Neural progenitor cell (in vitro differentiated cells): ENCODE measurements around the gene PLIN4. TPM values are rescaled to one million over a fixed set of nuclear protein-coding genes. Genes with fewer than 3 reads are reported as not detected.
A peak's percentile ranks its signal among the peaks of the same experiment; 100 is the strongest.

Experiments
- DNase-seq: peaks from one replicate; pipeline ENCODE4 v3.0.0-alpha.2; 2016; ENCODE audit warnings: low spot score
- H2AFZ ChIP-seq: fragments of 200-600 bp; sonication (generic); replicated peaks from 2 replicates; pipeline ENCODE4 v1.6.1; 2016; ENCODE audit warnings: antibody characterized with exemption
- H3F3A ChIP-seq: fragments of 200-600 bp; sonication (generic); 2 replicates; pipeline ENCODE4 v1.6.1; 2016; ENCODE audit warnings: antibody characterized with exemption, low read depth
- H3K27ac ChIP-seq: fragments of 200-600 bp; sonication (generic); 2 replicates; pipeline ENCODE4 v1.5.1; 2016; ENCODE audit warnings: mild to moderate bottlenecking
- H3K27me3 ChIP-seq: fragments of 200-600 bp; sonication (generic); 2 replicates; pipeline ENCODE4 v1.6.1; 2016; ENCODE audit warnings: mild to moderate bottlenecking, moderate library complexity
- H3K36me3 ChIP-seq: fragments of 200-600 bp; sonication (generic); 2 replicates; pipeline ENCODE4 v1.5.1; 2016
- H3K4me1 ChIP-seq: fragments of 200-600 bp; sonication (generic); 2 replicates; pipeline ENCODE4 v1.6.1; 2016; ENCODE audit warnings: mixed run types
- H3K4me2 ChIP-seq: fragments of 200-600 bp; sonication (generic); 2 replicates; pipeline ENCODE4 v1.6.1; 2016
- H3K4me3 ChIP-seq: fragments of 200-600 bp; sonication (generic); 2 replicates; pipeline ENCODE4 v1.5.1; 2016
- H3K79me2 ChIP-seq: fragments of 200-600 bp; sonication (generic); 2 replicates; pipeline ENCODE4 v1.6.1; 2016; ENCODE audit warnings: low read depth
- H3K9ac ChIP-seq: fragments of 200-600 bp; sonication (generic); 2 replicates; pipeline ENCODE4 v1.6.1; 2016
- H3K9me3 ChIP-seq: fragments of 200-600 bp; sonication (generic); 2 replicates; pipeline ENCODE4 v1.5.1; 2016; ENCODE audit warnings: low read depth
- H4K20me1 ChIP-seq: fragments of 200-600 bp; sonication (generic); 2 replicates; pipeline ENCODE4 v1.6.1; 2016; ENCODE audit warnings: low read depth
- H3K27ac Mint-ChIP-seq: 3 replicates; pipeline ENCODE4 v1.8.0; 2021; ENCODE audit warnings: mixed read lengths
- H3K27me3 Mint-ChIP-seq: 2 replicates; pipeline ENCODE4 v1.8.0; 2022; ENCODE audit warnings: low read depth, mild to moderate bottlenecking, inconsistent platforms, moderate library complexity, mixed read lengths; ENCODE audit not compliant: insufficient read depth
- H3K36me3 Mint-ChIP-seq: 3 replicates; pipeline ENCODE4 v1.8.0; 2021; ENCODE audit warnings: mixed read lengths
- H3K4me1 Mint-ChIP-seq: 3 replicates; pipeline ENCODE4 v1.8.0; 2021; ENCODE audit warnings: mixed read lengths
- H3K4me3 Mint-ChIP-seq: 3 replicates; pipeline ENCODE4 v1.8.0; 2021; ENCODE audit warnings: mild to moderate bottlenecking, moderate library complexity, mixed read lengths
- H3K9me3 Mint-ChIP-seq: 3 replicates; pipeline ENCODE4 v1.8.0; 2020; ENCODE audit warnings: mixed read lengths
- EZH2 ChIP-seq: fragments of 200-600 bp; sonication (generic); IDR thresholded peaks from 2 replicates; pipeline ENCODE4 v1.6.1; 2017; ENCODE audit warnings: antibody characterized with exemption, mild to moderate bottlenecking, moderate library complexity
- EZH2phosphoT487 ChIP-seq: fragments of 200-600 bp; sonication (generic); IDR thresholded peaks from 2 replicates; pipeline ENCODE4 v1.6.1; 2017; ENCODE audit warnings: antibody characterized with exemption
- total RNA-seq: library from RNA; depleted of rRNA; stranded (reverse); fragments of >200 nt; gene quantifications from 2 replicates; pipeline ENCODE4 v1.2.3, GENCODE V29; 2015; ENCODE audit warnings: low replicate concordance
- TF ChIP-seq, protein P1 (sequence below): fragments of 200-600 bp; sonication (generic); IDR thresholded peaks from 2 replicates; pipeline ENCODE4 v1.5.1; 2017; ENCODE audit warnings: antibody characterized with exemption, mild to moderate bottlenecking

PLIN4 gene
- total RNA-seq, 1 donor from 2014 or later: not detected

DNA sequence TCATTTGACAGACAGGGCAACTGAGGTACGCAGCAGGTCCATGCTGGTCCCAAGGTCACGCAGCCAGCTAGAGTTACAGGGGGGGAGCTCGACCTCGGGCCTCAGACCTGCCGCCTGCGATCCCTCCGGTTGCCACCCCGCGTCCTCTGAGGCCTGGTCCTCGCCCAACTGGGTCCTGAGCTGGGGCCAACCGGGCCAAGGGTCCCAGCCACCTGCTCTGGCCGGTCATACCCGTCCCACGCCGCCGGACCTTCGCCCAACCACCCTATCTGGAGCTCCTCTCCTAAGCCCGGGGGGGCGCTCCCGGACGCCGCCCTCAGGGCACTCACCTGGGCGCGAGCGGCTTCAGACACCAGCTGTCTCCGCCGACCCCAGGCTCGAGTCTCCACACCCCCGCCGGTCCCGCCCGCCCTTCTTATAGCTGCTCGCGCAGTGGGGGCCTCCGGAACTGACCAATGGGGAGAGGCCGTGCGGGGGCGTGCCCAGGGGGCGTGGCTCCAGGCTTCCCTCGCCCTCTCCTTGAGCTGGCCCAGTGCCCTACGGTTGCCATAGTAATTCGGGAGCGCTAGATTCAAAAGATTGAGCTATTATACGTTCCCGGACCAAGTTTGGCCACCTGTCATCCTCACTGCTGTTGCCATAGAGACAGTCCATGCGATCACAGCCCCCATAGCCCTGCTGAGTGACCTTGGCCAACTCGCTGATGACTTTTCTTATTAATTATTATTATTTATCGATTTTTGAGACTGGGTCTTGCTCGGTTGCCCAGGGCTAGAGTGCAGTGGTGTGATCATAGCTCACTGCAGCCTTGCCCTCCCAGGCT is 16.8 kb upstream of the PLIN4 start, which contains the start of gene PLIN5:
Gene PLIN5, minus strand, starts transcription at position 389 of the 823 bp plus-strand sequence. CDS start 1,150 bp downstream, outside the sequence.
- no peaks in the 10 kb centered on the region for H3K36me3 ChIP-seq
- H3K9ac ChIP-seq: no peak within 1 kb of the TSS
- H2AFZ ChIP-seq: no peak within 1 kb of the TSS
- DNase-seq: peak; percentile 95
- peaks cover 15% of the 10 kb centered on the region for H3K4me1 Mint-ChIP-seq
- peak within 1 kb of the TSS; percentile 79 for H3K4me2 ChIP-seq
- peaks cover 7% of the 10 kb centered on the region for H3K4me1 ChIP-seq
- peaks cover 6% of the 10 kb centered on the region for H4K20me1 ChIP-seq
- H3K4me3 ChIP-seq: peak within 1 kb of the TSS; percentile 44
- peaks cover 11% of the 10 kb centered on the region for H3K27me3 Mint-ChIP-seq
- peak within 1 kb of the TSS; percentile 76 for H3K4me3 Mint-ChIP-seq
- no peak for TF ChIP-seq EZH2
- TF ChIP-seq, protein P1, sequence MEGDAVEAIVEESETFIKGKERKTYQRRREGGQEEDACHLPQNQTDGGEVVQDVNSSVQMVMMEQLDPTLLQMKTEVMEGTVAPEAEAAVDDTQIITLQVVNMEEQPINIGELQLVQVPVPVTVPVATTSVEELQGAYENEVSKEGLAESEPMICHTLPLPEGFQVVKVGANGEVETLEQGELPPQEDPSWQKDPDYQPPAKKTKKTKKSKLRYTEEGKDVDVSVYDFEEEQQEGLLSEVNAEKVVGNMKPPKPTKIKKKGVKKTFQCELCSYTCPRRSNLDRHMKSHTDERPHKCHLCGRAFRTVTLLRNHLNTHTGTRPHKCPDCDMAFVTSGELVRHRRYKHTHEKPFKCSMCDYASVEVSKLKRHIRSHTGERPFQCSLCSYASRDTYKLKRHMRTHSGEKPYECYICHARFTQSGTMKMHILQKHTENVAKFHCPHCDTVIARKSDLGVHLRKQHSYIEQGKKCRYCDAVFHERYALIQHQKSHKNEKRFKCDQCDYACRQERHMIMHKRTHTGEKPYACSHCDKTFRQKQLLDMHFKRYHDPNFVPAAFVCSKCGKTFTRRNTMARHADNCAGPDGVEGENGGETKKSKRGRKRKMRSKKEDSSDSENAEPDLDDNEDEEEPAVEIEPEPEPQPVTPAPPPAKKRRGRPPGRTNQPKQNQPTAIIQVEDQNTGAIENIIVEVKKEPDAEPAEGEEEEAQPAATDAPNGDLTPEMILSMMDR: peak; percentile 9
- peaks cover 38% of the 10 kb centered on the region for H3K27me3 ChIP-seq
- H3K27ac ChIP-seq: no peak within 1 kb of the TSS
- H3K79me2 ChIP-seq: no peaks in the 10 kb centered on the region
- H3K36me3 Mint-ChIP-seq: no peaks in the 10 kb centered on the region
- no peaks in the 10 kb centered on the region for H3K9me3 Mint-ChIP-seq
- H3K9me3 ChIP-seq: no peaks in the 10 kb centered on the region
- no peaks in the 10 kb centered on the region for H3F3A ChIP-seq
- H3K27ac Mint-ChIP-seq: peak within 1 kb of the TSS; percentile 32

DNA sequence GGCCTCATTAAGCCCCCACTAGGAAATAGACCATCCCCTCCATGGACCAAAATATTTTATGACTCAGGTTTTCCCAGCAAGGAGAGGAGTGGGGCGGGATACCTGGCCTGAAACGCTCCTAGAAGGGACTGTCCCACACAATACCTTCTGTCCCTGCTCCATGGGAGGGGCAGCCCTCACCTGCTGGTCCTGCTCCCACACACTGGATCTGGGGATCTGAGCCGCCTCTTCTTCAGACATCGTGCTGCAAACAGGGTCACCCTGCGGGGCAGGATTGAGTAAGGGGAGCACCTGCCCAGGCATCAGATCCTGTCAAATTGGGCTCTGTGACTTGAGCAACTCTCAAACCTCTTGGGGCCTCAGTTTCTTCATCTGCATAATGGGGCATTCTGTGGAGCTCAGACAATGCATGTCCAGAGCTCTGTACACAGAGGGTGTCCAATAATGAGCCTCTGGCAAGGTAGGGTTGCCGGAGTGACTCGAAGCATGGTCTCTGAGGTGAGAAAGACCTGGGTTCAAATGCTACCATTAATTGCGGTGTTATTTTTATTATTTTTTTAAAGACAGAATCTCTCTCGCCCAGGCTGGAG is 15.6 kb upstream of the PLIN4 start:
- Histone ChIP-seq H3K9ac (no peak overlapping the region), H3K79me2 (no peaks in the 10 kb centered on the region), H4K20me1 (peaks cover 6% of the 10 kb centered on the region), H3K4me3 (no peak overlapping the region), H3K9me3 (no peaks in the 10 kb centered on the region), H3K4me2 (no peak overlapping the region), H3K27ac (no peak overlapping the region), H3K4me1 (peaks cover 7% of the 10 kb centered on the region), H2AFZ (no peak overlapping the region), H3F3A (no peaks in the 10 kb centered on the region), H3K27me3 (peaks cover 38% of the 10 kb centered on the region), H3K36me3 (no peaks in the 10 kb centered on the region)
- Mint-ChIP-seq H3K4me1 (peaks cover 15% of the 10 kb centered on the region), H3K36me3 (no peaks in the 10 kb centered on the region), H3K9me3 (no peaks in the 10 kb centered on the region), H3K27ac (no peak overlapping the region), H3K4me3 (no peak overlapping the region), H3K27me3 (peaks cover 11% of the 10 kb centered on the region)
- TF ChIP-seq EZH2phosphoT487 (no peak), EZH2 (no peak)
- TF ChIP-seq, protein P1: no peak
- no peak for DNase-seq

DNA sequence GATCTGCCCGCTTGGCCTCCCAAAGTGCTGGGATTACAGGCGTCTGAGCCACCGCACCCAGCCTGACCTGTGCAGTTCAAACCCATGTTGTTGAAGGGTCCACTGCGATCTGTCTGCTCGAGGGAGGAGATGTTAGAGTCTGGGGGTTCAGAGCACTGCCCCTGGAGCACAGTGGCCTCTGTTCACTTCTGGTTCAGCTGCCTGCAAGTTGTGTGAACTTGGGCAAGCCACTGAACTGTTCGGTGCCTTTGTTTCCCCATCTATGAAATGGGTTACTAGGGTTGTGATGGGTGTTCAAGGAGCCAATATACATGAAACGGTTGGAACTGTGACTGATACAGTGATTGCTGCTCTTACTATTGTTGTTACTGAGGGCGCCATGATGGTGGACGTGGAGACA is 15.0 kb upstream of the PLIN4 start:
- H3K4me3 Mint-ChIP-seq: no peak overlapping the region
- no peaks in the 10 kb centered on the region for H3K9me3 Mint-ChIP-seq
- H3K27ac Mint-ChIP-seq: no peak overlapping the region
- Histone ChIP-seq H4K20me1 (peaks cover 6% of the 10 kb centered on the region), H2AFZ (no peak overlapping the region), H3K4me3 (no peak overlapping the region), H3K9me3 (no peaks in the 10 kb centered on the region), H3F3A (no peaks in the 10 kb centered on the region), H3K36me3 (no peaks in the 10 kb centered on the region), H3K79me2 (no peaks in the 10 kb centered on the region), H3K4me1 (peaks cover 7% of the 10 kb centered on the region), H3K27me3 (peaks cover 38% of the 10 kb centered on the region), H3K27ac (no peak overlapping the region), H3K9ac (no peak overlapping the region), H3K4me2 (no peak overlapping the region)
- TF ChIP-seq, protein P1: no peak
- TF ChIP-seq EZH2: no peak
- TF ChIP-seq EZH2phosphoT487: no peak
- no peaks in the 10 kb centered on the region for H3K36me3 Mint-ChIP-seq
- peaks cover 12% of the 10 kb centered on the region for H3K27me3 Mint-ChIP-seq
- DNase-seq: no peak
- peaks cover 15% of the 10 kb centered on the region for H3K4me1 Mint-ChIP-seq
